ENCODE results near the gene TRIAP1.

Gene TRIAP1

DNA sequence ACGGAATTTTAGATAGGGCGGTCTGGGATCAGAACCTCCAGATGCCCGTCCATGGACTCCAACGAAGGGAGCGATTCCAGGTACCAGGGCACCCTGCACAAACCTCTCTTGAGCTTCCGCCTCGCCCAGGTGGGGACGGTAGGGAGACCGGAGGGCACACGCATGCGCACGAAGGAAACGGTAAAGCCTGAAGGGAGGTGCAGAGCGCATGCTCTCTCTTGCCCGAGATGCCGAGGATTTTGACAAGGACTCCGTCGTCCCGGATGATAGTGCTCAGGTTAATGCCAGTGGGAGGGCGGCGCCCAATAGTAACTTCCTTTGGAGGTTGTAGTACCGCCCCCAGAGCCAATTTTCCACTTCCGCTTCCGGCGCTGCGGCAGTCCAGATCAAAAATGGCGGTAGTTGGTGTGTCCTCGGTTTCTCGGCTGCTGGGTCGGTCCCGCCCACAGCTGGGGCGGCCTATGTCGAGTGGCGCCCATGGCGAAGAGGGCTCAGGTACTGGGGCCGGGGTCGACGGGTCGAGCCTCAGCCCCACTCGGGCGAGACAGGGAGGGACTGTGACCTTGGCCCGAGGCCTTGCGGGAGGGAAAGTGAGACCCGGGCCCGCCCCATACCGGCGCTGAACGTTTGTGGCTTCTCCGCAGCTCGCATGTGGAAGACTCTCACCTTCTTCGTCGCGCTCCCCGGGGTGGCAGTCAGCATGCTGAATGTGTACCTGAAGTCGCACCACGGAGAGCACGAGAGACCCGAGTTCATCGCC lies 8.3 kb downstream of the TRIAP1 start, which contains the start of gene COX6A1:
COX6A1 (plus strand) TSS at position 379 of the 760 bp plus-strand sequence; CDS start at position 393, 14 bp downstream.
- peak; percentile 94 for DNase-seq (ENCODE audit: low read depth, low spot score)
- H3K27ac ChIP-seq: peak within 1 kb of the TSS; percentile 61

DNA sequence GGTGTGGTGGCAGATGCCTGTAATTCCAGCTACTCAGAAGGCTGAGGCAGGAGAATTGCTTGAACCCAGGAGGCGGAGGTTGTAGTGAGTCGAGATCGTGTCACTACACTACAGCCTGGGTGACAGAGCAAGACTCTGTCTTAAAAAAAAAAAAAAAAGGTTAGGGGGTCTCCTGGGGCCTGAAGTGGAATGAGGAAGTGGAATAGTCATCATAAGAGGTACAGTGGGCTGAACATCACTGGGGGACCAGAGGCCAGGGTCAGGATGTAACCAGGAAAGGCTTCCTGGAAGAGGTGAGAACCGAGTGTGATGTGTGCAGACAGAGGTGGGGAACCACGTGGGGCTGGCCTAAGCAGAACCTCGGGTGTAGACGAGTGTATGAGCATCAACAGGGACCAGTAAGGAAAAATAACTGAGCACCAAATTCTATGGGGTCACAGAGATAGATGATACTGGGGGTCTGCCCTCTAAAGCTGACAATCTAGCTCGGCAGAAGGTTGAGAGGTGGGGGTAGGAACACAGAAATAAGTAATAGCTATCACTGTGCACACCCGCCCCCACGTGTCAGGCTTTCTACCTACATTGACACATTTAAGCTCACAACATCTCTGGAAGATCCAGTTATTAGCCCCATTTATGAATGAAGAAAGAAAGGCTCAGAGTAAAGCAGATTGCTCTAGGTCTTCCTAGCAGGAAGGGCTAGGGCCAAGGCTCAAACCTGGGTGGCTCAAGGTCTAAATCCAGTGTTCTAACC lies 13.2 kb downstream of the TRIAP1 start:
- H3K27ac ChIP-seq: no peak overlapping the region
- DNase-seq (ENCODE audit: low read depth, low spot score): no peak

DNA sequence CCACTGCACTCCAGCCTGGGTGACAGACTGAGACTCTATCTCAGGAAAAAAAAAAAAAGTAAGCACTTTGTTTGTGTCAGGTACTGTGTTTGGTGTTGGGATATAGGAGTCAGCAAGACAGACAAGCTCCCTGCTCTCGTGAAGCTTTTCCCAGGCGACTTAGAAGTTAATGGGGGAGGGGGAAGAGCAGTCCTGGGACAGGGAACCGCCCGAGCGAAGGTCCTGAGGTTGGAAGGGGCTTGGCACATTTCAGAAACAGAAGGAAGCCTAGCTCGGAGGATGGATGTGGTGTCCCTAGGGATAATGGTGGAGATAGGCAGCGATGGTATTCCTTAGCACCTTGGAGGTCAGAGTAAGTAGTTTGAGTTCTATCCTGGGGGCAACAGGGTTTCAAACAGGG lies 16.8 kb downstream of the TRIAP1 start:
- no peak overlapping the region for H3K27ac ChIP-seq
- DNase-seq (ENCODE audit: low read depth, low spot score): no peak

DNA sequence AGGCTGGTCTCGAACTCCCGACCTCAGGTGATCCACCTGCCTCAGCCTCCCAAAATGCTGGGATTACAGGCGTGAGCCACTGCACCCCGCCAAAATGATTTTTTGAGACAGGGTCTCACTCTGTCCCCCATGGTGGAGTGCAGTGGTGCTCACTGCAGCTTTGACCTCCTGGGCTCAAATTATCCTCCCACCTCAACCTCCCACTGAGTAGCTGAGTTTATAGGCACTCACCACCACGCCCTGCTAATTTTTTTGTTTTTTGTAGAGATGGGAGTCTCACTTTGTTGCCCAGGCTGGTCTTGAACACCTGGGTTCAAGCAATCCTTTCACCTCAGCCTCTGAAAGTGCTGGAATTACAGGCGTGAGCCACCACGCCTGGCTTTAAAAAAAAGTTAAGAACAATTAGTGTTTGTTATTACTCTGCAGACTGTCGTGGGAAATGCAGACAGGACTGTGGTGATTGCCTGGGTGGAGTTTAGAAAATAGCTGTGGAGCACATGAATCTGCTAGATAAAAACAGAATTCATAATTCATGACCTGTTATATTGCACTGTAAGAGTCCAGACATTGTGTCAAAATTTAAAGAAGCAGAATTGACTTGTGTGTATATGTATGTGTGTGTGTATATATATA lies 17.5 kb downstream of the TRIAP1 start:
- H3K27ac ChIP-seq: no peak overlapping the region
- no peak for DNase-seq (ENCODE audit: low read depth, low spot score)

DNA sequence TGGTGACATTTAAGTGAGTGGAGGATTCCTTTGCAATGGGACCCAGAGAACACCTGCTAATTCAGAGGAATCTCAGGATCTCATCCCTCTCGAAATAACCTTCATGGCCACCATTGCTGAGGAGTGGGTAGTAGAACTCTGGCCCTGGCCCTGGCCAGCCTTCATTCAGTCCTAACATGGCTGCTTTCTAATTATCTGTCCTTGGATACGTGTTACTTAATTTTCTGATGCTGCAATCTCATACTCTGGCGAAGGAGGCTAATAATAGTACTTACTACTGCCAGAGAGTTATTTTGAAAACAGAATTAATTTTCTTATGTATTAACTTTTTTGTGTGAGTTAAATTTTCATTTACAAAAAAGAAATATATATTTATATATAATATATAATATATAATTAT lies 20.4 kb downstream of the TRIAP1 start:
- DNase-seq (ENCODE audit: low read depth, low spot score): no peak
- no peak overlapping the region for H3K27ac ChIP-seq

DNA sequence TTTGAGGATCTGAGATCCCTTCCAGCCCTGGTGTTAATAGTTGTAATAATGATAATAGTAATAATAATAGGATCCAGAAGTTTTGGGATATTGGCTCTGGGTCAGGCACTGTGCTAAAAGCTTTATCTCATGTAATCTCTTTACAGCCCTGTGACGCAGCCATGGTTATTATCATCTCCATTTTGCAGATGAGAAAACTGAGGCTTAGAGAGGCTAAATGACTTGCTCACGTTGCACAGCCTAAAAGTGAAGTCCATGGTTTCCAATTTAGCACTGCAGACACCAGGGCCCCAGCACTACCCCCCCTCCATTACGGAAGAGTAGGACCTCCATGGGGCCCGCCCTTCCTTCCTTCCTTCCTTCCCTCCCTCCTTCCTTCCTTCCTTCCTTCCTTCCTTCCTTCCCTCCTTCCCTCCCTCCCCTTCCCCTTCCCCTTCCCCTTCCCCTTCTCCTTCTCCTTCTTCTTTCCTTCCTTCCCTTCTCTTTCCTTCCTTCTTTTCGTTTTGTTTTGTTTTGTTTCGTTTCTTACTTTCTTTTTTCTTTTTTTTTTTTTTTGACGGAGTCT lies 23.2 kb downstream of the TRIAP1 start:
- DNase-seq (ENCODE audit: low read depth, low spot score): no peak
- H3K27ac ChIP-seq: no peak overlapping the region

DNA sequence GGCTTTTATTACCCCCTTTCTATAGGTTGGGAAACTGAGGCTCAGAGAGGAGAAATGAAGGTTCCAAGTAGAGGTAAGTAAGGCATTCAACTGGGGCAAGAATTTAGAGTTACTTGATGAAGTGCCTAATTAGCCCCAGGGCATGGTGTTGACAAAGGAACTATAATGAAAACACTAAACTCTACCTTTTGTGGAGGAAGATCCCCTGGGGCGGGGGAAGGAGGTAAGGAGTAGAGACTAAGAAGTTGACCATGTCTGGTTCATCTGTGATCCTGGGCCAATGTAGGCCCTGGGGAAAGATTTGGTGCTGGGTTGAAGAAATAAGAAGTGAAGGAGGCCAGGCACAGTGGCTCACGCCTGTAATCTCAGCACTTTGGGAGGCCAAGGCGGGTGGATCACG lies 24.5 kb downstream of the TRIAP1 start:
- H3K27ac ChIP-seq: no peak overlapping the region
- DNase-seq (ENCODE audit: low read depth, low spot score): no peak

DNA sequence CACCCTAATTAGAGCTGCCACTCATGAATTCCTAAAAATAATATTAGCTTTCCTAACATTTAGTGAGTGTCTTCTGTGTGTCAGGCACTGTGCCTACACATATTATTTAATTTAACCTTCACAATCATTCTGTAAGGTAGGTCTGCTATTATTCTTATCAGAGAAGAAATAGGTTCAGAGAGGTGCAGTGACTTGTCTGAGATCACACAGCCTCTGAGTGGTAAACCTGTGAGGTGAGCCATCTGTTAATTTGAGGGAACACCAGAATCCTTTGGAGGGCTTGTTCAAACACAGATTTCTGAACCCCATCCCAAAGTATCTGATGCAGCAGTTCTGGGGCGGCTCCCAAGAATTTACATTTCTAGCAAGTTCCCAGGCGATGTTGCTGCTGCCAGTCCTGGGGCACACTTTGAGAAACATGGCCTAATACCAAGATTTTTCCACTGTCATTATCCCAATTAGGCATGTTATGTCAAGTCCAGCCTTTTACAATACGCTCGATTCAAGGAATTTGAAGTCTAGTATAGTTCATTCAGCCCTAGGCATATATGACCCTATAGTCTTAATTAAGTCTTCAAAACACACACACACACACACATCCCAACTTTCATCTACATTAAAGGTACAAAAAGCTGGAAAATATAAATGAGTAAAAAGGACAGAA lies 28.1 kb downstream of the TRIAP1 start:
- DNase-seq (ENCODE audit: low read depth, low spot score): no peak
- H3K27ac ChIP-seq: no peak overlapping the region

DNA sequence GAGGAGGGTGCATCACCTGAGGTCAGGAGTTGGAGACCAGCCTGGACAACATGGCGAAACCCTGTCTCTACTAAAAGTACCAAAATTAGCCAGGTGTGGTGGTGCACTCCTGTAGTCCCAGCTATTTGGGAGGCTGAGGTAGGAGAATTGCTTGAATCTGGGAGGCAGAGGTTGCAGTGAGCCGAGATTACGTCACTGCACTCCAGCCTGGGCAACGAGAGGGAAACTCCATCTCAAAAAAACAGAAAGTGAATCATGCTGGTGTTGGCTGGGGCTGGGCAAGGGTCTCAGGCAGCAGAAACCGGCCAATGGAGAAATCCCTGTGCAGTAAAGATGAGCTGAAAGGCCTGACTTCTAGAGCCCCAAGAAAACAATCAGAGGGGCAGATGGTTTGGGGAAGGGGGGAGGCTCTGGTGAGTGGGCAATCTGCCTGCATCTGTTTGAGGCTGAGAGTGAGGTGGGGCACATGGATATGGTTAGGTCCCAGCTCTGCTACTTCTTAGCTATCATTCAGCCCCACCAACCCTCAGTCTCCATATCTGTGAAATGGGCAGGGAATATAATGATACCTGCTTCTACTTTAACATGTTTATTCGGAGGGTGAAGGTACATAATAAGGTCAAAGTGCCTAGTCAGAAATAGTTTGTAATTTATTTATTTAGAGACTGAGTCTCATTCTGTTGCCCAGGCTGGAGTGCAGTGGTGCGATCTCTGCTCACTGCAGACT lies 29.5 kb downstream of the TRIAP1 start:
- H3K27ac ChIP-seq: no peak overlapping the region
- DNase-seq (ENCODE audit: low read depth, low spot score): no peak

DNA sequence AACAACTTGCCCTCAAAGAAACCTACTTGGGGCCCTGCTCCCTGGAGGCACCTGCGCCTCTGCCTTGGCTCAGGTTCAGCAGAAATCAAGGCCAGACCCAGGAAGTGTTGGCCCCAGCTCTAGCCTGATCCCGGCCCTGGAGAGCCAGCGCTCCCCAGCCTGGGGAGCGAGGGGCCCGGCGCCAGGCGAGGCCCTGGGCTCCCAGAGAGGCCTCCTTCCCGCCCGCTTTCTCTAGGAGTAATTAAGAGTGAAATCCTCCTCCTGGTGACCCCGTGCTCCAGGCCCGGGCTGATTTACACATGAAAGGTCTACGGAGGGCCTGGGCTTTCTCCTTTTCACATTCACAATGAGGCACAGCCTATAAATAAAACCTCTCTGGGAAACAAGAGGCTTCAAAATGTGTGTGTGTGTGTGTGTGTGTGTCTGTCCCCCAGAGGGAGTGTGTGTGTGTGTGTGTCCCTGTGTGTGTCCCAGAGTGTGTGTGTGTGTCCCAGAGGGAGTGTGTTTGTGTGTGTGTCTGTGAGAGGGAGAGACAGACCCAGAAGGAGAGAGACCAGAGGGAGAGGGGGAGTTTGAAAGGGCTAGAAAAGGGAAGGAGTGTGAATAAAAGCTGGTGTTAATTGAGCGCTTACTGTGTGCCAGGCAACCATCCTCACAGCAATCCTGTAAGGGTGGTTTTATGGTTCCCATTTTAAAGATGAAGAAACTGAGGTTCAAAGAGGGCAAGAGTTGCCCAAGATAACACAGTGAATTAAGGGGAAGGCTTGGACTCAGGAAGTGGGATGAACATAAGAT lies 32.1 kb downstream of the TRIAP1 start:
- DNase-seq (ENCODE audit: low read depth, low spot score): no peak
- no peak overlapping the region for H3K27ac ChIP-seq

DNA sequence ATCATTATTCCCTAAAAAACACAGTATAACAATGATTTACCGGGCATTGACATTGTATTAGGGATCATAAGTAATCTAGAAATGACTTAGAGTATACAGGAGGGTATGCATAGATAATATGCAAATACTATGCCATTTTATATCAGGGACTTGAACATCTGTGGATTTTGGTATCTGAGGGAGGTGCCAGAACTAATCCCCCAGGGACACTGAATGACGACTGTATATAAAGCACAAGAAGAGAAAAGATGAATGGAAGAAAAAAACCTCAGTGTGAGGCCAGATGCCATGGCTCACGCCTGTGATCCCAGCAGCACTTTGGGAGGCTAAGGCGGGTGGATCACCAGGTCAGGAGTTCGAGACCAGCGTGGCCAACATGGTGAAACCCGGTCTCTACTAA lies 33.8 kb downstream of the TRIAP1 start:
- DNase-seq (ENCODE audit: low read depth, low spot score): no peak
- H3K27ac ChIP-seq: no peak overlapping the region

DNA sequence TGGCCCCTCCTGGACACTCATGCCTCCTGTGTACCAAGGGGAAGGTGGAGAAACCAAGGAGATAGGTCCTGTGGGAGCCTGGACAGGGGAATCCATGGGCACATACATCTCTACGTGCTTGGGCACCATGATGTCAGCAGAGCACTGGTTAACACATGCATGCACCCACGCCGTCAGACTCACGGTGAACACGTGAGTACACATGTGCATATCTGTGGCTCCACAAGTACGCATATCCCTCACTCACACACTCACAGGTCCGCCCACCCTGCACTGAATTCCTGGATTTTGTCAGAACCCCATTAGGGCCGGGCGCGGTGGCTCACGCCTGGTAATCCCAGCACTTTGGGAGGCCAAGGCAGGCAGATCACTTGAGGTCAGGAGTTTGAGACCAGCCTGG lies 37.4 kb downstream of the TRIAP1 start:
- DNase-seq (ENCODE audit: low read depth, low spot score): no peak
- H3K27ac ChIP-seq: no peak overlapping the region

DNA sequence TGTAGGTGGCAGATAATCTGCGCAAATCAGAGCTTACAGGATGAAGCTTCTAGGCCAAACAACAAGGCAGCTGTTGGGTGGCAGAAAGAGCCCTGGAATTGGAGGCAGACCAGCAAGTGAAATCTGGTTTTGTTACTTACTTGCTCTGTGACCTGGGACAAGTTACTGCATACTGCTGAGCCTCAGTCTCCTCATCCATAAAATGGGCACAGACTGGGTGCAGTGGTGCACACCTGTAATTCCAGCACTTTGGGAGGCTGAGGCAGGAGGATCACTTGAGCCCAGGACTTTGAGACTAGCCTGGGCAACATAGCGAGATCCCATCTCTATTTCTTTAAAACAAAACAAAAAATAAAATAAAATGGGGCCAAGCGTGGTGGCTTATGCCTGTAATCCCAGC lies 39.6 kb downstream of the TRIAP1 start:
- no peak for DNase-seq (ENCODE audit: low read depth, low spot score)
- no peak overlapping the region for H3K27ac ChIP-seq

DNA sequence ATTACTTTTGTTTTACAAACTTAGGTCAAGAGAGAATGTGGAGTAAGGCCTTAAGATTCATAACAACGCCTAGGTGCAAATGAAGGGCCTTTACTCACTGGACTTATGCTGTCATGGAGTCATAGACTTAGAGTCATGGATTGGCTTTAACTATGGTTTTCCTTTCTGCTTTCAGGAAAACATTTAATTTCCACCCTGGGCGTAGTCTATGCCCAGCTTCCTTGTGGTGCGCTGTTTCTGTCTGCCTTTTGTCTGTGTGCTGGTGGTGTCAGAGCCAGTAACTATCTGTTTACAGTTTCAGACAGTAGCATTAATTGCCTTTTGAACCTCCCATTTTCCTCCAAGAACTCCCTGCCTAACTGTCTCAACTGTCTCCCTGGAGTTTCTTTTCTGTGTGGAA lies 40.1 kb downstream of the TRIAP1 start:
- no peak overlapping the region for H3K27ac ChIP-seq
- no peak for DNase-seq (ENCODE audit: low read depth, low spot score)

DNA sequence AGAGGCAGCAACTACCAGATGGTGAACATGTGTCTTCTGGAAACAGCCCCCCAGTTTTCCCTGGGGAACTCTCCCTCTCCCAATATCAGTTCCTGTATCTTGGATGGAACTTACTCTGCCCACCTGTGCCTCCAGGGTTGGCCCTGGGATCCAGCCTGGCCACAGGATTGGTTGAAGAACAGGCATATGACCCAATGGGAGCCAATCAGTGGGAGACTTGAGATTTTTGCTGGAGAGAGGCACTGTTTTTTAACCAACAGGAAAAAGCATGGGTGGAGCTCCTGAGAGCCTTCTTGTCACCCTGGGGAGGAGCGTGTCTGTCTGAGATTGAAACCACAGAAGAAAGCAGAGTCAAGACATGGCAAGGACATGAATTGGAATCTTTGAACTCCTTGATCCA lies 41.9 kb downstream of the TRIAP1 start:
- H3K27ac ChIP-seq: no peak overlapping the region
- DNase-seq (ENCODE audit: low read depth, low spot score): no peak

DNA sequence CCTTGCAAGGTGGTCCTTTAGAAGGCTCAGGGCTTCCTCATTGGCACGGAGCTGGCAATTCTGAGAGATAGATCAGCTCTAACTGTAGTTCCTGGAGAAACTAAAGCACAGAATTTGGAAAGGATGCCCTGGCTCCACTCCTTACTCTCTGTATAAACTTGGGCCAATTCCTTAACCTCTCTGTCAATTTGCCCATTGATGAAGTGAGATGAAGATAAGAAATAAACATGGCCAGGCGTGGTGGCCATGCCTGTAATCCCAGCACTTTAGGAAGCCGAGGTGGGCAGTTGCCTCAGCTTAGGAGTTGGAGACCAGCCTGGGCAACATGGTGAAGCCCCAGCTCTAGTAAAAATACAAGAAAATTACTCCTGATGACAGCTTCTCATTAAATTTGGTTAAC lies 42.3 kb downstream of the TRIAP1 start:
- H3K27ac ChIP-seq: no peak overlapping the region
- no peak for DNase-seq (ENCODE audit: low read depth, low spot score)

DNA sequence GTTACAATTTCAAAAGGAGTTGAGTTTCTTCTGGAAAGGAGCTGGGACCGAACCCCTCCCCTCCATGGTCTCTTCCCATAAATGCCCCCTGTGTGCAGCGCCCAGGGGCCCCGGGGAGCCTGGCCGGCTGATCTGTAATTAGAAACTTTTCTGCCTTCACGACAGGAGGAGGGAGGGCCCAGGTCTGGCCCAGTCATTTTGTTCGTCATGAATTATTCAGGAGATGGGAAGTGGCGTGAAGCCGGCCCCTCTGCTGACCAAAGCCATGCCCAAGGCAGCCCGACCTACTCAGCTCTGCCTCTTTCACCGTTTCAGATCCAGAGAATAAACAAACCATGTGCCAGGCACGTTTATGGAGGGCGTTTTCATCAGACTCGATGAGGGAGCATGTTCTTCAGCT lies 44.0 kb downstream of the TRIAP1 start:
- DNase-seq (ENCODE audit: low read depth, low spot score): no peak
- H3K27ac ChIP-seq: no peak overlapping the region

DNA sequence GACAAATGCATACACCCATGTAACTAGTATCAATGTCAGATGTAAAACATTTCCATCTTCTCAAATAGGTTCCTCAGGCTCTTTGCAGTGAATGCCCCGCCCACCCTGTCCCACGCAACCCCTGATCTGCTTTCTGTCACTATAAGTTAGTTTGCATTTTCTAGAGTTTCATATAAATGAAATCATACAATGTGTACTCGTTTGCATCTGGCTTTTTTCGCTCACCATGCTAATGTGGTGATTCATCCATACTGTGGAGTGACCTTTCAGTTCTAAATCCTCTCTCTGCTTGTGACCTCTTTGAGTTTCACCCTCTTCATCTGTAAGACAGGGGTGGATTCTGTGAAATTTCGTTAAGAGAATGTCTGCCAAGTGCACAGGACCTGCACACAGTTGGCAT lies 46.7 kb downstream of the TRIAP1 start:
- no peak for DNase-seq (ENCODE audit: low read depth, low spot score)
- no peak overlapping the region for H3K27ac ChIP-seq

Measured in epithelial cell of prostate (primary cell).